Gastroesophageal sphincter (tissue), 4 donors: ENCODE data around the gene PRLR. TPM values are rescaled to one million over a fixed set of nuclear protein-coding genes. Genes with fewer than 3 reads are reported as not detected.
A peak's percentile ranks its signal among the peaks of the same experiment; 100 is the strongest.

Experiments
- ATAC-seq: fragments of 150-250 bp; one replicate; pipeline ENCODE4 v1.9.1; 2016; ENCODE audit warnings: mild to moderate bottlenecking, moderate library complexity
- H3K27ac ChIP-seq, 4 donors: fragments of 200-600 bp; sonication (generic) in 3 of 4; 1 replicate in 3 of 4; 2 replicates in 1 of 4; pipeline ENCODE4 v1.5.1; 2016 to 2019
- H3K27me3 ChIP-seq: fragments of 200-600 bp; sonication (generic); one replicate; pipeline ENCODE4 v1.5.1; 2019
- H3K36me3 ChIP-seq, 2 donors: fragments of 200-600 bp; sonication (generic); one replicate each; pipeline ENCODE4 v1.5.1; 2019; ENCODE audit warnings: control low read depth in 1 of 2
- H3K4me1 ChIP-seq, 3 donors: fragments of 200-600 bp; sonication (generic); 1 replicate in 2 of 3; 2 replicates in 1 of 3; pipeline ENCODE4 v1.5.1; 2016 to 2019; ENCODE audit warnings: control low read depth in 2 of 3
- H3K4me3 ChIP-seq, 2 donors: fragments of 200-600 bp; sonication (generic); one replicate each; pipeline ENCODE4 v1.5.1; 2019; ENCODE audit warnings: mild to moderate bottlenecking in 1 of 2, moderate library complexity in 1 of 2
- H3K9me3 ChIP-seq, 3 donors: fragments of 200-600 bp; sonication (generic); one replicate each; pipeline ENCODE4 v1.5.1; 2017 to 2019; ENCODE audit warnings: control low read depth in 2 of 3
- EP300 ChIP-seq: sonication (generic); formaldehyde crosslinking; IDR thresholded peaks from one replicate; pipeline ENCODE4 v1.6.1; 2017; ENCODE audit warnings: antibody characterized with exemption, mild to moderate bottlenecking
- POLR2A ChIP-seq, 2 donors: fragments of 450-650 bp; IDR thresholded peaks; one replicate each; pipeline ENCODE4 v1.6.1; 2017; ENCODE audit warnings: antibody characterized with exemption in 2 of 2, mild to moderate bottlenecking in 2 of 2, moderate library complexity in 1 of 2
- POLR2AphosphoS5 ChIP-seq: sonication (generic); formaldehyde crosslinking; IDR thresholded peaks from one replicate; pipeline ENCODE4 v1.6.1; 2017; ENCODE audit warnings: antibody characterized with exemption
- WGBS, 2 donors: methylation state at CpG; one replicate each; pipeline ENCODE4 v1.1.5; 2018; ENCODE audit warnings: low coverage in 1 of 2; 5-methylcytosine and 5-hydroxymethylcytosine counted together
- total RNA-seq, 4 donors: library from RNA; depleted of rRNA; stranded (reverse); fragments of >200 nt; gene quantifications; one replicate each; pipeline ENCODE4 v1.1.0, GENCODE V29; 2016
- TF ChIP-seq, protein P1 (sequence below), 4 experiments: fragments of 200-600 bp in 2 of 4; fragments of 450-650 bp in 2 of 4; sonication (generic) in 1 of 4; IDR thresholded peaks; one replicate each; pipeline ENCODE4 v1.5.1; 2017 to 2019; ENCODE audit warnings: antibody characterized with exemption in 4 of 4, mild to moderate bottlenecking in 2 of 4, moderate library complexity in 2 of 4

The PRLR gene
- total RNA-seq, 4 donors from 2014 or later: 0.16 to 1.4 (median 0.85) TPM

DNA sequence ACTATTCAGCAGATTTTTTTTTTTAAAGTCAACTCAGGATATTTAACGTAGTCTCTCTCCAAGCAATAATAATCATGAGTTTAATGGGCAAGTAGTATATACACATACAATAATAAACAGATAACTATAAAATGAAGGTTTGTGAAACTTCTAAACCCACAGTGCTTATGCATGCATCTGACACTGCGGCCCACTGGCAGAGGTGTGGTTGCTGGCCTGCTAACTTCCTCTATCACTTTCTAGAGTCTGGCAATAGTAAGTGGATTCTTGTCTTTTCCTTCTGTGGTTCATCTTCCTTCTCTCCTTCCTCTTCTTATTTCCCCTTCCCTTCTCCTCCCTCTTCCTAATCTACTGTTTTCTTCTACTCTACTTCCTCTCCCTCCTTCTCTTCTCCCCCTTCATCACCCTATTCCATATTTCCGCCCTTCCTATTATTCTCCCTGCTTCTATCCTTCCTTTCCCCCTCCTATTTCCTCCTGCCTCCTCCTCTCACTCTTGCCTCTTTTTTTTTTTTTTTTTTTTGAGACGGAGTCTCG, 164.0 kb downstream of the PRLR start:
- WGBS, 2 donors: 83 to 93% methylated on average over 3 to 5 of the region's 5 CpGs

DNA sequence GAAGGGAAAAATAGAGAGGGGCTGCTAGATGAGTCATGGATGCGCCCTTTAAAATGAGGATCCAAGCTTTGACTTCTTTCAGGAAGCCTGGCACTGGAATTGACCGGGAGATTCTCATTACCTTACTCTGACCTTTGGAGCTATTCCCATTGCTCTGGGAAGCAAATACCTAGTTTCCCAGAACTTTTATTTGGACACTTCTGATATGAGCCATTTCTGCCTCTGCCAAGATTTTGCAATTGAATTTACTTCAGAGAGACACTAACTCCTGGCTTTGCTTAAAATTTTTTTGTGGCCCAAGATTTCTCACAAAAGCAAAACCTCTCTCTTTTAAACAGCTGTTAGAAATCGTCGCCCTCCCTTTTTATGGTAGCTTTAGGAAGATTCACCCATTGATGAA, 166.9 kb downstream of the PRLR start:
- H3K27me3 ChIP-seq: no peaks in the 10 kb centered on the region
- H3K4me3 ChIP-seq: no peak overlapping the region
- H3K27ac ChIP-seq: no peak overlapping the region
- peaks cover 0 to 29% (median 3%) of the 10 kb centered on the region in 3 donors for H3K4me1 ChIP-seq
- peak; percentile 66 for ATAC-seq
- TF ChIP-seq POLR2A (IDR thresholded peaks at IDR 0.05) (no peak), POLR2AphosphoS5 (peak; percentile 22)
- H3K36me3 ChIP-seq: no peaks in the 10 kb centered on the region
- WGBS, 2 donors: 20 to 50% methylated on average over 1 to 4 of the region's 4 CpGs
- H3K9me3 ChIP-seq: no peaks in the 10 kb centered on the region

More for the DNA sequence above, 164.0 kb downstream of the PRLR start:
- H3K27me3 ChIP-seq: no peaks in the 10 kb centered on the region
- H3K4me3 ChIP-seq: no peak overlapping the region
- no peaks in the 10 kb centered on the region for H3K9me3 ChIP-seq
- TF ChIP-seq POLR2AphosphoS5 (no peak), EP300 (no peak), POLR2A (IDR thresholded peaks at IDR 0.05) (no peak)
- TF ChIP-seq, protein P1, sequence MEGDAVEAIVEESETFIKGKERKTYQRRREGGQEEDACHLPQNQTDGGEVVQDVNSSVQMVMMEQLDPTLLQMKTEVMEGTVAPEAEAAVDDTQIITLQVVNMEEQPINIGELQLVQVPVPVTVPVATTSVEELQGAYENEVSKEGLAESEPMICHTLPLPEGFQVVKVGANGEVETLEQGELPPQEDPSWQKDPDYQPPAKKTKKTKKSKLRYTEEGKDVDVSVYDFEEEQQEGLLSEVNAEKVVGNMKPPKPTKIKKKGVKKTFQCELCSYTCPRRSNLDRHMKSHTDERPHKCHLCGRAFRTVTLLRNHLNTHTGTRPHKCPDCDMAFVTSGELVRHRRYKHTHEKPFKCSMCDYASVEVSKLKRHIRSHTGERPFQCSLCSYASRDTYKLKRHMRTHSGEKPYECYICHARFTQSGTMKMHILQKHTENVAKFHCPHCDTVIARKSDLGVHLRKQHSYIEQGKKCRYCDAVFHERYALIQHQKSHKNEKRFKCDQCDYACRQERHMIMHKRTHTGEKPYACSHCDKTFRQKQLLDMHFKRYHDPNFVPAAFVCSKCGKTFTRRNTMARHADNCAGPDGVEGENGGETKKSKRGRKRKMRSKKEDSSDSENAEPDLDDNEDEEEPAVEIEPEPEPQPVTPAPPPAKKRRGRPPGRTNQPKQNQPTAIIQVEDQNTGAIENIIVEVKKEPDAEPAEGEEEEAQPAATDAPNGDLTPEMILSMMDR (IDR thresholded peaks at IDR 0.05): no peak
- peaks cover 0 to 27% (median 3%) of the 10 kb centered on the region in 3 donors for H3K4me1 ChIP-seq
- H3K36me3 ChIP-seq: no peaks in the 10 kb centered on the region
- H3K27ac ChIP-seq: no peak overlapping the region
- ATAC-seq: no peak

DNA sequence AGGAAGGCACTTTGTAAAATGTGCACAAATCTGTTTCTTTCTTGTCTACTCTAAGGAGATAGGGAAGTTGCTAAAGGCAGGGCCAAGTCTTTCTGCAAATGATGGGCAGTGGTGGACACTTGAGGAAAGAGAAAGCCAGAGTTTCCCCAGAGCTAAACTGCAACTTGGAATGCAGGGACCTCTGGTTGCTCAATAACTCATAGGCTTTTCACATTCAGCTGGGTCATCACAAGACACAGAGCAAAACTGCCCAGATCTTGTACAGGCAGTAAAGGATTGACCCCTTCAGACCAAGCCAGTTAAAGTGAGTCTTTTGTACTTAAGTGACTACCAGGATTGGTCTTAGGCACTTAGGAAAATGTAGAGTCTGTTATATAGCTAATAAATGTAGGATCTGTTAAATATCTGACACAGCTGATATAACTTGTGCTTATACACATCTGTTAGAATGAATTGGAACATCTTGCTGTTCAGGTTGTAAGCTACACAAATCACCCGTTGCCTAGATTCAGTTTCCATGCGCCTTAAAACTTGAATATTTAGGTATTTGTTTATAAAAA, 169.0 kb downstream of the PRLR start:
- peak; percentile 68 for ATAC-seq
- TF ChIP-seq POLR2AphosphoS5: no peak
- TF ChIP-seq POLR2A (IDR thresholded peaks at IDR 0.05): no peak
- no peak for TF ChIP-seq EP300
- TF ChIP-seq, protein P1 (IDR thresholded peaks at IDR 0.05): no peak
- H3K27ac ChIP-seq: no peak overlapping the region
- H3K4me3 ChIP-seq: no peak overlapping the region
- H3K9me3 ChIP-seq: no peaks in the 10 kb centered on the region
- WGBS, 2 donors: 25% methylated on average over 2 of the region's 2 CpGs
- peaks cover 0 to 29% (median 3%) of the 10 kb centered on the region in 3 donors for H3K4me1 ChIP-seq
- no peaks in the 10 kb centered on the region for H3K36me3 ChIP-seq
- no peaks in the 10 kb centered on the region for H3K27me3 ChIP-seq

DNA sequence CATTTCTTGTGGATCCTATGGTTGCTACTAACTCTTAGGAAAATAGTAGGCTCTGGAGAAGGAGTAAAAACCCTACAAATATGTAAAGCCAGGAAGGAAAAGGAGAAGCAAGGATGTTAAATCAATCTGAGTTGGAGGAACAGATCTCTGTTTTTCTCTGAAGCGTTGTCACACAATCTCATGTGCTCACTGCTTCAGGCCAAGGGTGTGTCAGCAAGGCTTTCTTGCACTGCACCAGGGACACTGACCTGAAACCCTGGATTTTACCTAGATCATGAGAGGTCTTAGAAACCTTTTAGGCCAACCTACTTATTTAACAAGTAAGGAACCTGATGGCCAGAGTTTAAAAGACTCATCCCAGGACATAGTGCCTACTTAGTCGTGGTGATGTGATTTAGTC, 170.1 kb downstream of the PRLR start:
- ATAC-seq: no peak
- TF ChIP-seq, protein P1 (IDR thresholded peaks at IDR 0.05): no peak
- TF ChIP-seq POLR2AphosphoS5: no peak
- no peak for TF ChIP-seq EP300
- TF ChIP-seq POLR2A (IDR thresholded peaks at IDR 0.05): no peak
- Histone ChIP-seq H3K4me3 (no peak overlapping the region), H3K27me3 (no peaks in the 10 kb centered on the region), H3K9me3 (no peaks in the 10 kb centered on the region), H3K27ac (no peak overlapping the region), H3K4me1 (peaks cover 0 to 29% (median 3%) of the 10 kb centered on the region in 3 donors), H3K36me3 (no peaks in the 10 kb centered on the region)
- WGBS, 2 donors: 43 to 79% methylated on average over 1 to 2 of the region's 2 CpGs

DNA sequence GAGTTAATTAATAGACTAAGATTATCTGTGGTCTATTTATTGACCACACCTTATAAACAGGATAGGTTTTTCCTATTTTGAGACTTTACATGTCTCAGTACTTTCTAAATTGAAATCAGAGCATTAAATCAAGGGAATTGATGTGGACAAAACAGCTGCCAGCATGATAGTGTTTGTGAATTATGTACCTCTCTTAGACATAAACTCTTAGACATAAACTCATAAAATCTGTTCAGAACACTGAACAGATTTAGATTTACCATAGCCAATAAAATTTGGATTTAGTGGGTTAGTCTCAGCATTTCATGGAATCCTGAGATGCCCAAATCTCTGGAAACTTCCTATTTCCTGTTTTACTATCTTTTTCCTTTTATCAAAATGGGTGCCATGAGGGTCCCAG, 171.0 kb downstream of the PRLR start:
- no peaks in the 10 kb centered on the region for H3K36me3 ChIP-seq
- no peak overlapping the region for H3K27ac ChIP-seq
- H3K27me3 ChIP-seq: no peaks in the 10 kb centered on the region
- no peaks in the 10 kb centered on the region for H3K9me3 ChIP-seq
- TF ChIP-seq POLR2AphosphoS5: no peak
- no peak for TF ChIP-seq EP300
- TF ChIP-seq, protein P1 (IDR thresholded peaks at IDR 0.05): no peak
- TF ChIP-seq POLR2A (IDR thresholded peaks at IDR 0.05): no peak
- no peak overlapping the region for H3K4me3 ChIP-seq
- ATAC-seq: no peak
- H3K4me1 ChIP-seq: peaks cover 0 to 29% (median 3%) of the 10 kb centered on the region in 3 donors
